Calu3 (cell line): ENCODE measurements around the gene XAF1. TPM values are rescaled to one million over a fixed set of nuclear protein-coding genes. Genes with fewer than 3 reads are reported as not detected.

Experiments
- BruUV-seq: library from RNA; stranded (reverse); fragments of 400-500 nt; replicated peaks from 2 replicates; lab custom pipeline; 2021; lab: Mats Ljungman, UMichigan
- CTCF ChIA-PET: fragments of 300-600 bp; sonication (Branson Sonifier 250); formaldehyde crosslinking; loops from one replicate; lab custom pipeline; 2022; ENCODE audit warnings: antibody characterized with exemption; lab: Charles Lee
- DNase-seq: peaks from one replicate; pipeline ENCODE4 v3.0.0; 2022
- H3K27ac Mint-ChIP-seq: one replicate; pipeline ENCODE4 v1.8.0; 2022; ENCODE audit warnings: mixed read lengths; ENCODE audit not compliant: unreplicated experiment
- H3K27me3 Mint-ChIP-seq: one replicate; pipeline ENCODE4 v1.8.0; 2022; ENCODE audit warnings: mixed read lengths; ENCODE audit not compliant: unreplicated experiment
- H3K36me3 Mint-ChIP-seq: one replicate; pipeline ENCODE4 v1.8.0; 2022; ENCODE audit warnings: mild to moderate bottlenecking, moderate library complexity, mixed read lengths; ENCODE audit not compliant: insufficient read depth, unreplicated experiment
- H3K4me1 Mint-ChIP-seq: one replicate; pipeline ENCODE4 v1.8.0; 2022; ENCODE audit warnings: mild to moderate bottlenecking, low read depth, mixed read lengths; ENCODE audit not compliant: unreplicated experiment
- H3K4me3 Mint-ChIP-seq: one replicate; pipeline ENCODE4 v1.8.0; 2022; ENCODE audit warnings: mild to moderate bottlenecking, low read depth, moderate library complexity, mixed read lengths; ENCODE audit not compliant: unreplicated experiment
- H3K9me3 Mint-ChIP-seq: one replicate; pipeline ENCODE4 v1.8.0; 2022; ENCODE audit warnings: low read depth, mixed read lengths; ENCODE audit not compliant: unreplicated experiment
- intact Hi-C: fragments of 100-400 bp; cut with micrococcal nuclease; formaldehyde crosslinking; loops from one replicate; pipeline ENCODE4 v1.10.0; 2022; ENCODE audit not compliant: unreplicated experiment
- total RNA-seq: library from RNA; stranded (reverse); gene quantifications from 2 replicates; pipeline ENCODE4 v1.2.3, GENCODE V29; 2022
- TF ChIP-seq, protein P1 (sequence below): fragments of 200-600 bp; IDR thresholded peaks from one replicate; pipeline ENCODE4 v1.8.0; 2022; ENCODE audit warnings: antibody characterized with exemption; ENCODE audit not compliant: unreplicated experiment

Gene XAF1
- total RNA-seq, 1 experiment from 2014 or later: 57.1 TPM

DNA sequence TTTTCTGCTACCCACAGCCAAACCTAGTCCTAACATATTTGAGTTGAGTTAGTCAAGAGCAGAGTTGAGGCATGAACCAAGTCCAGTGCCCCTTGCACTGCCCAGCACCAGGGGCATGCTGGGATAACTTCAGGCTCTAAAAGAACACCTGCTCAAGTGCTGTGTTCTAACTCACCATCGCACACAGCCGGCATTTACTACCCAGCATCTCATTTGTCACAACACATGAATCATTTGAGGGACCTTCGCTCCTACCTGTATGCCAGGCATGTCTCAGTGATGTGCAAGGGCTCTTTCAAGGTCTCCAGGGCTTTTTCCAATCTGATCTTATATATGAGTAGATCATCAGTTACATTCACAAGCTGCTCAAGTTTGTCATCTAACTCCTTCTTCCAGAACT lies 63.1 kb downstream of the XAF1 start:
- CTCF ChIA-PET: no interaction called here
- Mint-ChIP-seq H3K4me1 (peaks cover 9% of the 10 kb centered on the region), H3K9me3 (peaks cover 2% of the 10 kb centered on the region), H3K27me3 (peaks cover 22% of the 10 kb centered on the region), H3K4me3 (no peak overlapping the region), H3K36me3 (no peaks in the 10 kb centered on the region), H3K27ac (no peak overlapping the region)
- BruUV-seq: no TSS peak
- no peak for DNase-seq
- intact Hi-C loops: no loop called here
- TF ChIP-seq, protein P1, sequence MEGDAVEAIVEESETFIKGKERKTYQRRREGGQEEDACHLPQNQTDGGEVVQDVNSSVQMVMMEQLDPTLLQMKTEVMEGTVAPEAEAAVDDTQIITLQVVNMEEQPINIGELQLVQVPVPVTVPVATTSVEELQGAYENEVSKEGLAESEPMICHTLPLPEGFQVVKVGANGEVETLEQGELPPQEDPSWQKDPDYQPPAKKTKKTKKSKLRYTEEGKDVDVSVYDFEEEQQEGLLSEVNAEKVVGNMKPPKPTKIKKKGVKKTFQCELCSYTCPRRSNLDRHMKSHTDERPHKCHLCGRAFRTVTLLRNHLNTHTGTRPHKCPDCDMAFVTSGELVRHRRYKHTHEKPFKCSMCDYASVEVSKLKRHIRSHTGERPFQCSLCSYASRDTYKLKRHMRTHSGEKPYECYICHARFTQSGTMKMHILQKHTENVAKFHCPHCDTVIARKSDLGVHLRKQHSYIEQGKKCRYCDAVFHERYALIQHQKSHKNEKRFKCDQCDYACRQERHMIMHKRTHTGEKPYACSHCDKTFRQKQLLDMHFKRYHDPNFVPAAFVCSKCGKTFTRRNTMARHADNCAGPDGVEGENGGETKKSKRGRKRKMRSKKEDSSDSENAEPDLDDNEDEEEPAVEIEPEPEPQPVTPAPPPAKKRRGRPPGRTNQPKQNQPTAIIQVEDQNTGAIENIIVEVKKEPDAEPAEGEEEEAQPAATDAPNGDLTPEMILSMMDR: no peak

DNA sequence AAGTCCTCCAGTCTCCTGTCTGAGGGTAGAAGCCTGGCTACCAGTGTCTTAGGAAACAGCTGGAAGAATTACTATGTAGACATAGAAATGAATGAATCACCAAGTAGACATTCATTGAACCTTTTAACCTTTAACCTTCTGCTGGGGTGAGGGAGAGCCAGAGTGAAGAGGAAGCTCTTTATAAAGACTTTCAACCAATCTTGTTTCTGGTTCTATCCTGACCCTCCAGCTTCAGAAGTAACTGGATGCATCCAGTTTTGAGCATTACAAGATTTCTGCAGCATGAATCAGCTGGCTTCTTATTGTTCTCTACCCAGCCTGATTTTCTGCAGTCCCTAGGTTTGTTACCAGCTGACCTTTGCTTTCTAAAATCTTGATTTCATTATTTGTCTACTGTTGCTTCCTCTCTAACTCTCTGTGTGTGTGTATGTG lies 67.2 kb downstream of the XAF1 start:
- CTCF ChIA-PET: interaction anchor here (0.5 to 0.7 kb wide), 2 partner anchors 88 to 1402 kb away, joined by 8 to 10 read pairs; no protein-coding TSS in a partner anchor
- intact Hi-C loops: no loop called here
- BruUV-seq: no TSS peak
- no peak overlapping the region for H3K4me3 Mint-ChIP-seq
- TF ChIP-seq, protein P1: no peak
- H3K9me3 Mint-ChIP-seq: peaks cover 6% of the 10 kb centered on the region
- H3K4me1 Mint-ChIP-seq: peaks cover 9% of the 10 kb centered on the region
- H3K36me3 Mint-ChIP-seq: no peaks in the 10 kb centered on the region
- no peak overlapping the region for H3K27ac Mint-ChIP-seq
- peaks cover 20% of the 10 kb centered on the region for H3K27me3 Mint-ChIP-seq
- no peak for DNase-seq

Other genes starting within 250 kb of the XAF1 start
- gene PITPNM3, start 199.5 kb upstream of the XAF1 start, total RNA-seq: 10.3 and 10.7 TPM in 2 replicates
- 19.8 and 25.9 TPM in 2 replicates for gene KIAA0753, start 115.3 kb upstream of the XAF1 start, total RNA-seq
- gene TXNDC17, start 115.0 kb upstream of the XAF1 start, total RNA-seq: 95.2 and 105 TPM in 2 replicates
- 15.1 and 19.9 TPM in 2 replicates for gene MED31, start 104.4 kb upstream of the XAF1 start, total RNA-seq
- 1.8 and 3.1 TPM in 2 replicates for gene C17orf100, start 104.3 kb upstream of the XAF1 start, total RNA-seq
- gene SLC13A5, start 42.7 kb upstream of the XAF1 start, total RNA-seq: 0.71 and 3.1 TPM in 2 replicates
- 0.59 and 1.5 TPM in 2 replicates for gene FBXO39, start 20.2 kb downstream of the XAF1 start, total RNA-seq
- not detected in 2 replicates for gene TEKT1, start 75.7 kb downstream of the XAF1 start, total RNA-seq
- not detected in 2 replicates for gene ALOX12, start 240.0 kb downstream of the XAF1 start, total RNA-seq